Erythroblast (primary cell): ENCODE results near the gene BTNL2.

Source experiments
- DNase-seq, 2 experiments: peaks; one replicate each; lab custom pipeline; 2025; lab: John Stamatoyannopoulos, UW
- GATA1 ChIP-seq: IDR thresholded peaks from 2 replicates; pipeline ENCODE4 v1.6.1; 2011; ENCODE audit warnings: low read depth, mild to moderate bottlenecking, control low read depth, low read length, moderate library complexity
- POLR2A ChIP-seq: IDR thresholded peaks from 2 replicates; pipeline ENCODE4 v1.6.1; 2011; ENCODE audit warnings: mild to moderate bottlenecking, low read length

Gene BTNL2

DNA sequence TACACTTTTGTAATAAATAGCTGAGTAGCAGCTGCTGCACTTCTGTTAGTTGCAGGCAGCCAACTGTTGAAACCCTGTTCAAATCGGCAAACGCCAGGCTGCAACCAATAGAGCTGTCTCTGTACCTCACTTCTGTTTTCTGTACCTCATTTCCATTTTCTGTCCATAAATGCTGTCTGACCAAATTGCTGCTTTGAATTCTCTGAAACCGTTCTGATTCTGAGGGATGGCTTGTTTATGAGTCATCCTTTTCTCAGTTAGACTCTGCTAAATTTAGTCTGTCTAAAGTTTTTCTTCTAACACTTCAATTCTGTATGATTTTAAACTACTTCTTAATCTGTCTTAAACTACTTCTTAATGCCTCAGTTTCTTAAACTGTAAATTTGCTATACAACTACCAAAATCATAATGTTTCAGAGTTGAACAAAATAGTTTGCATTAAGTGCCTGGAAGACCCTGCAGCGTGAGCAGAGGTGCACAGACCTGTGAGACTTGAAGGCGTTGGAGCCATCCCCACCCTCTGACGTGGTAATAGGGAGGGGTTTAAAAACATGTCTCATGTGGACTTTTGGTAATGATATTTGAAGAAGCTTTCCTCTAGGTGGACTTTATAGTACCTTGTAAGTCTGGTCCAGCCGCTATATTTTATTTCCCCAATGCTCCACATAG, 9.6 kb downstream of the BTNL2 start:
- TF ChIP-seq GATA1 = no peak
- no peak for DNase-seq

DNA sequence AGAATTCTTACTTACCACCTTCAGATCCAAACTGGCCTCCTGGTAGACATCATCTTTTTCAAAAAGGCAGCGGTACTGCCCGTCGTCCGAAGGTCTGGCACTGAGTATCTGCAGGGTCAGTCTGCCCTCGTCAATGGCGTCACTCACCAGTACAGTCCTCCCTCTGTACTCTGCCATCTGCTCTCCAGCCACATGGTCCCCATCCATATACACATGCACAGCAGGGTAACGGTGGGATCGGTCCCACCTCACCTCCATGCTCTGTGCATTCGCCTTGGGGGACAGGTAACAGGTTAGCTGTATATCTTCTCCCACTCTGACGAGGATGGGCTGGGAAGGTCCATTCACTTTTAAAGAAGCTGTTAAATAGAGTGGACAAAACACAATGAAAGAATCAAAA, 11.0 kb downstream of the BTNL2 start:
- DNase-seq = no peak
- TF ChIP-seq POLR2A (no peak), GATA1 (no peak)

- peak in 1 of 2 experiments; percentile 8 for DNase-seq
- TF ChIP-seq POLR2A = no peak
- TF ChIP-seq GATA1 = no peak
These were observed 13.1 kb downstream of the BTNL2 start for GRCh38 chr6:32393665-32394420.

DNA sequence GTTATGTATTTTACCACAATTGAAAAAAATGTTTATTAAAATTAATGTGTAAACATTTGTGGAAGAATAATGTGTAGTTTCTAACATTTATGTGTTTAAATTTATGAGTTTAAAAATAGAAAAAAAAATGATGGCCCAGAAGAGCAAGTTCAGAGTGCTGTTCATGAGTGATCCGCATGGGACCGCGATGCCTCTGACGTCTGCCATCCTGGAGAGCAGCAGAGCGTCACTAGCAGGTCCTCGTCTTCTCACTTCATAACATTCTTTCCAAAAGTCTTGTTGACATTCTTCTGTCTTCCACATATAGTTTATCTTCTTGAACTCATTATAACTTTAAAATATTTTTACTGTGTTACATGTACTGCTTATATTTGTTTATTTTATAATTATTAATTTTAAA, 15.5 kb downstream of the BTNL2 start:
- DNase-seq = no peak
- TF ChIP-seq POLR2A (no peak), GATA1 (no peak)

DNA sequence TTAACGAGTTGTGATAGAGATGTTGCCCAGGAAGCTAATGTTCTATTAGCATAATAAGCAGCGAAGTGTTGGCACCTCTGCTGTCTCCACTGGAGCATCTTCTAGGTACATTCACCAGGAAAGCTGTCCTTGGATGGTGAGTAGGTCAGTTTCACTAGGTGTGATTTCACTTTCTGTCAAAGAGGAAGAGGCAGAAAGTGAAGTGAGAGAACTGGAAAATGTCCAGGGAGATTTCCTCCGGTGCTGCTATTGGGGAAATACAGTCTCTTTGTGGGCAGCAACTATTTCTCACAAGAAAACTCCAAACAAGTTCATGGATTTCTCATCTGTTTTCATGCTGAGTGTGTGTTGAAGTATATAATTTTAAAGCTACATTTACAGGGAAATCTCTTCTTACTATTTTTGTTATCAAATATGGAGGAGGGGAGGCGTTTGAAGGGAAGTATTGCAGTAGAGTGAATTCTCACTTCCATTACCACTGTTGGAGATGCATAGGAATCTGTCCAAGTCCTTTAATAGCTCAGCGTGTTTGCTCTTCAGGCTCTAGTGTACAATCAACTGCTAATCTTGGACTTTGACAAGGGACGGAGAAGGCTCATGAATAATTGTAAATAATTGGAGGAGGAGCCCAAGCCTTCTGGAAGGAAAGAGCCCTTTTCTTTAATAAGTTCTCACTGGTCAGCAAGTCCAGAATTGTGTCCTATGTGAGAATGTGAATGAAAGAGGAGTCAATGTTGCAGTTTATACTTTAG, 19.2 kb downstream of the BTNL2 start:
- TF ChIP-seq POLR2A (no peak), GATA1 (no peak)
- no peak for DNase-seq

GRCh38 chr6:32386040-32386439, 20.9 kb downstream of the BTNL2 start:
- no peak for DNase-seq
- TF ChIP-seq GATA1 (no peak), POLR2A (no peak)

- DNase-seq = no peak
- no peak for TF ChIP-seq GATA1
- no peak for TF ChIP-seq POLR2A
These were observed 24.1 kb downstream of the BTNL2 start for GRCh38 chr6:32382757-32383420.

- TF ChIP-seq GATA1 = no peak
- TF ChIP-seq POLR2A = no peak
- DNase-seq = no peak
These were observed 27.4 kb downstream of the BTNL2 start for GRCh38 chr6:32379545-32379944.

DNA sequence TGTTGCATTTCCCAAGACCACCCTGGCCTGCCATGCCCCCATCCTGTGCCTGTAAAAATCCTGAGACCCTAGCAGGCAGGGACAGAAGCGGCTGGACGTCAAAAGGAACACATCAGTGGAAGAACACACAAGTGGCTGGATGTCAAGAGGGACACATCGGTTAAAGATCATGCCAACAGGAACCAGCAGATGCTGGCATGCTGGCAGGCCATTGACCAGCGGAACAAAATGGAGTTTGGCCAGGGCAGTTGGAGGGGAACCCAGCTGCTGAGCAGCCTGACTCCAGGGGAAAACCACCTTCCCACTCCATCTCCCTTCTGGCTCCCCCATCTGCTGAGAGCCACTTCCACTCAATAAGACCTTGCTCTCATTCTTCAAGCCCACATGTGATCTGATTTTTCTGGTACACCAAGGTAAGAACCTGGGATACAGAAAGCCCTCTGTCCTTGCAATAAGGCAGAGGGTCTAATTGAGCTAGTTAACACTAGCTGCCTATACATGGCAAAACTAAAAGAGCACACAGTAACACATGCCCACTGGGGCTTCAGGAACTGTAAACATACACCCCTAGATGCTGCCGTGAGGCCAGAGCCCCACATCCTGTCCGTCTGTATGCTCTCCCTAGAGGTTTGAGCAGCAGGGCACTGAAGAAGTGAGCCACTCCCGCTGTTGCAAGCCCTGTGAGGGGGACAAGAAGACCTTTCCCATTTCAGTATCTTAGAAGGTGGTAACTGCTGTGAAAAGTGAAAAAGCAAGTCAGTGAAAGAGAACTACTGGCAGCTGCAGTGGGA, 31.0 kb downstream of the BTNL2 start:
- DNase-seq = no peak
- TF ChIP-seq POLR2A (no peak), GATA1 (no peak)

GRCh38 chr6:32371803-32372202, 35.2 kb downstream of the BTNL2 start, which contains the start of gene TSBP1:
TSBP1 (minus strand) TSS chr6:32371903; CDS start chr6:32371706, 197 bp downstream.
- TF ChIP-seq GATA1 (no peak), POLR2A (no peak)

GRCh38 chr6:32371229-32371628, 35.8 kb downstream of the BTNL2 start:
- DNase-seq = no peak
- TF ChIP-seq GATA1 = no peak

More at GRCh38 chr6:32371803-32372202, 35.2 kb downstream of the BTNL2 start, which contains the start of gene TSBP1:
- DNase-seq = no peak

GRCh38 chr6:32370505-32370904, 36.5 kb downstream of the BTNL2 start:
- TF ChIP-seq GATA1 (no peak), POLR2A (no peak)
- no peak for DNase-seq

GRCh38 chr6:32369660-32370059, 37.3 kb downstream of the BTNL2 start:
- DNase-seq = no peak
- no peak for TF ChIP-seq GATA1
- no peak for TF ChIP-seq POLR2A
